Trophoblast cell (in vitro differentiated cells and primary cell): ENCODE results near the gene COL25A1.

Source experiments
- DNase-seq, 2 donors: peaks; one replicate each; pipeline ENCODE4 v3.0.0-alpha.2; 2016
- H2AFZ ChIP-seq: 2 replicates; pipeline ENCODE4 v1.6.1; 2013; ENCODE audit warnings: low read length, moderate library complexity, mild to moderate bottlenecking; ENCODE audit not compliant: insufficient read depth, poor library complexity
- H2AK5ac ChIP-seq: 2 replicates; pipeline ENCODE4 v1.6.1; 2013; ENCODE audit warnings: mild to moderate bottlenecking, low read length
- H2BK120ac ChIP-seq: 2 replicates; pipeline ENCODE4 v1.6.1; 2013; ENCODE audit warnings: low read length, mild to moderate bottlenecking, moderate library complexity; ENCODE audit not compliant: insufficient read depth, poor library complexity
- H2BK12ac ChIP-seq: 2 replicates; pipeline ENCODE4 v1.6.1; 2013; ENCODE audit warnings: mild to moderate bottlenecking, low read length, moderate library complexity
- H2BK5ac ChIP-seq: 2 replicates; pipeline ENCODE4 v1.6.1; 2013; ENCODE audit warnings: low read length, low read depth, moderate library complexity, mild to moderate bottlenecking; ENCODE audit not compliant: poor library complexity
- H3K14ac ChIP-seq: 2 replicates; pipeline ENCODE4 v1.6.1; 2013; ENCODE audit warnings: mild to moderate bottlenecking, low read length
- H3K18ac ChIP-seq: 2 replicates; pipeline ENCODE4 v1.6.1; 2013; ENCODE audit warnings: mild to moderate bottlenecking, low read length
- H3K23ac ChIP-seq: 2 replicates; pipeline ENCODE4 v1.6.1; 2013; ENCODE audit warnings: low read length
- H3K27ac ChIP-seq: 2 replicates; pipeline ENCODE4 v1.5.1; 2013; ENCODE audit warnings: low read depth, mild to moderate bottlenecking, inconsistent platforms, low read length, moderate library complexity
- H3K27me3 ChIP-seq: 2 replicates; pipeline ENCODE4 v1.6.1; 2013; ENCODE audit warnings: inconsistent platforms, mild to moderate bottlenecking, low read length, moderate library complexity; ENCODE audit not compliant: insufficient read depth
- H3K36me3 ChIP-seq, 2 experiments: 1 replicate in 1 of 2; 2 replicates in 1 of 2; pipeline ENCODE4 v1.6.1; 2013; ENCODE audit warnings: low read length in 2 of 2, mild to moderate bottlenecking in 2 of 2, moderate library complexity in 1 of 2; ENCODE audit not compliant: insufficient read depth in 2 of 2, control insufficient read depth in 1 of 2
- H3K4ac ChIP-seq: 2 replicates; pipeline ENCODE4 v1.6.1; 2013; ENCODE audit warnings: low read depth, mild to moderate bottlenecking, low read length, moderate library complexity
- H3K4me1 ChIP-seq, 2 experiments: 1 replicate in 1 of 2; 2 replicates in 1 of 2; pipeline ENCODE4 v1.6.1; 2013; ENCODE audit warnings: low read length in 2 of 2, mild to moderate bottlenecking in 2 of 2, moderate library complexity in 1 of 2; ENCODE audit not compliant: insufficient read depth in 2 of 2, control insufficient read depth in 1 of 2
- H3K4me2 ChIP-seq: 2 replicates; pipeline ENCODE4 v1.6.1; 2013; ENCODE audit warnings: inconsistent platforms, mild to moderate bottlenecking, low read length, moderate library complexity
- H3K4me3 ChIP-seq: 2 replicates; pipeline ENCODE4 v1.5.1; 2013; ENCODE audit warnings: mild to moderate bottlenecking, low read depth, low read length, inconsistent platforms
- H3K79me1 ChIP-seq: one replicate; pipeline ENCODE4 v1.6.1; 2013; ENCODE audit warnings: low read length
- H3K79me2 ChIP-seq: 2 replicates; pipeline ENCODE4 v1.6.1; 2013; ENCODE audit warnings: low read length, mild to moderate bottlenecking; ENCODE audit not compliant: control insufficient read depth, insufficient read depth, poor library complexity
- H3K9ac ChIP-seq: 2 replicates; pipeline ENCODE4 v1.6.1; 2013; ENCODE audit warnings: mild to moderate bottlenecking, low read length
- H3K9me3 ChIP-seq: 2 replicates; pipeline ENCODE4 v1.6.1; 2013; ENCODE audit warnings: low read depth, mild to moderate bottlenecking, control low read depth, inconsistent platforms, low read length; ENCODE audit not compliant: insufficient read depth
- H4K12ac ChIP-seq: 2 replicates; pipeline ENCODE4 v1.6.1; 2013; ENCODE audit warnings: low read depth, mild to moderate bottlenecking, low read length, moderate library complexity
- H4K8ac ChIP-seq: 2 replicates; pipeline ENCODE4 v1.6.1; 2013; ENCODE audit warnings: low read depth, mild to moderate bottlenecking, low read length, moderate library complexity
- H4K91ac ChIP-seq: one replicate; pipeline ENCODE4 v1.6.1; 2013; ENCODE audit warnings: low read depth, mild to moderate bottlenecking, low read length, moderate library complexity
- WGBS: extraction: QIAGEN DNeasy Blood & Tissue Kit; methylation state at CpG from one replicate; pipeline ENCODE4 v1.1.7; 2013; ENCODE audit warnings: missing lambda C conversion rate; ENCODE audit not compliant: insufficient read length, insufficient coverage; ENCODE audit errors: extremely low coverage; 5-methylcytosine and 5-hydroxymethylcytosine counted together

The COL25A1 gene

DNA sequence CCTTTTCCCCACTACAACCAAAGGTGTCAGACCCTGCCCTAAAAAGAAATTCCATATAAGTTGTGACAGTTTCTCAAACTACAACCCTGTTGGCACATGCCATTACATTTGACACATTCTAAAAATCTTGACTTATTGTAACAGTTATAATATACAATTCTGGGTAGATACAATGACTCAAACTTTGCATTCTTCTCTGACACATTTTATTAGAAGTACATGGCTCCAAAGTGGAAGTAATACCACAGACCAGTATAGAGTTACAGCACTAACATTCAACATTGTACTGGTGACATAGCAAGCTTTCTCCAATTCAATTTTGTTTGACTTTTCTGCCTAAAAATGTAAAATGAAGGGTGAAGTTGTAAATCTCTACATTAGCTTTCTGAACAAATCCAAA lies 343.0 kb downstream of the COL25A1 start:
- H3K14ac ChIP-seq = no peak overlapping the region
- no peaks in the 10 kb centered on the region for H3K9me3 ChIP-seq
- H3K4me3 ChIP-seq = no peak overlapping the region
- H4K8ac ChIP-seq = no peak overlapping the region
- H3K79me2 ChIP-seq = no peaks in the 10 kb centered on the region
- no peak overlapping the region for H3K9ac ChIP-seq
- H3K18ac ChIP-seq = no peak overlapping the region
- no peak overlapping the region for H2AK5ac ChIP-seq
- no peak overlapping the region for H2AFZ ChIP-seq
- no peak overlapping the region for H3K4ac ChIP-seq
- H4K12ac ChIP-seq = no peak overlapping the region
- H3K23ac ChIP-seq = no peak overlapping the region
- H3K27me3 ChIP-seq = no peaks in the 10 kb centered on the region
- H3K27ac ChIP-seq = no peak overlapping the region
- H4K91ac ChIP-seq = no peak overlapping the region
- no peaks in the 10 kb centered on the region for H3K4me1 ChIP-seq
- H3K4me2 ChIP-seq = no peak overlapping the region
- no peak overlapping the region for H2BK120ac ChIP-seq
- H2BK5ac ChIP-seq = no peak overlapping the region
- no peak for DNase-seq
- H2BK12ac ChIP-seq = no peak overlapping the region
- H3K79me1 ChIP-seq = no peaks in the 10 kb centered on the region
- no peaks in the 10 kb centered on the region for H3K36me3 ChIP-seq

GRCh38 chr4:108954880-108955279 lies 347.6 kb downstream of the COL25A1 start:
- no CpG with 5 or more reads among the region's 3 CpGs for WGBS
- H3K36me3 ChIP-seq = no peaks in the 10 kb centered on the region

DNA sequence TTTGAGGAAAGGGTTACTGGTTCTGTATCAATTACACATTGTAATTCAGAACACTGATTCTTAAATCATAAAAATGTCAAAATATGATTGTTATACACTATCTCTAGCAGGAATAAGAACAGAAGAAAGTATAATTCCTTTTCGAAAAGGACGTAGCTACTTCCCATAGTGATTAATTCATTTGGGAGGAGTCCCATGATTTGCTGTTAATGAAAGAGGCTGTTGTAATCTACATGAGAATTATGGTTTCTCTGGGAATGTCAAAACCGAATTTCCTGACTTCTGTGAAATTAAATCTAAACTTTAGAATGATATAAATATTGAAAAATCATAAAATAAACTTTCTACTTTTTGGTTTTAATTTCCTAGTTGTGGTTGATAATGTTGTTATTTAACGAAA lies 348.5 kb downstream of the COL25A1 start:
- no CpG with 5 or more reads among the region's 4 CpGs for WGBS
- peaks cover 0 to 4% of the 10 kb centered on the region in 2 experiments for H3K4me1 ChIP-seq
- no peak overlapping the region for H2AFZ ChIP-seq
- no peak overlapping the region for H3K9ac ChIP-seq
- H3K27ac ChIP-seq = no peak overlapping the region
- H3K79me2 ChIP-seq = no peaks in the 10 kb centered on the region
- no peak overlapping the region for H4K12ac ChIP-seq
- no peak overlapping the region for H3K4me2 ChIP-seq
- no peaks in the 10 kb centered on the region for H3K9me3 ChIP-seq
- no peak overlapping the region for H3K4me3 ChIP-seq
- no peak overlapping the region for H2AK5ac ChIP-seq
- no peak overlapping the region for H2BK12ac ChIP-seq
- no peak overlapping the region for H3K14ac ChIP-seq
- no peak overlapping the region for H3K18ac ChIP-seq
- no peak overlapping the region for H2BK5ac ChIP-seq
- no peak for DNase-seq
- H3K79me1 ChIP-seq = no peaks in the 10 kb centered on the region
- H4K91ac ChIP-seq = no peak overlapping the region
- no peaks in the 10 kb centered on the region for H3K27me3 ChIP-seq
- no peak overlapping the region for H4K8ac ChIP-seq
- no peak overlapping the region for H2BK120ac ChIP-seq
- no peak overlapping the region for H3K23ac ChIP-seq
- H3K4ac ChIP-seq = no peak overlapping the region
- H3K36me3 ChIP-seq = no peaks in the 10 kb centered on the region

More at GRCh38 chr4:108954880-108955279, 347.6 kb downstream of the COL25A1 start:
- Histone ChIP-seq H4K8ac (no peak overlapping the region), H3K4ac (no peak overlapping the region), H3K9me3 (no peaks in the 10 kb centered on the region), H3K27ac (no peak overlapping the region), H3K79me1 (no peaks in the 10 kb centered on the region), H3K23ac (no peak overlapping the region), H4K91ac (no peak overlapping the region), H2BK5ac (no peak overlapping the region), H3K4me1 (peaks cover 0 to 4% of the 10 kb centered on the region in 2 experiments), H2AK5ac (no peak overlapping the region), H2BK120ac (no peak overlapping the region), H3K27me3 (no peaks in the 10 kb centered on the region), H2BK12ac (no peak overlapping the region), H3K9ac (no peak overlapping the region), H3K79me2 (no peaks in the 10 kb centered on the region), H3K14ac (no peak overlapping the region), H2AFZ (no peak overlapping the region), H4K12ac (no peak overlapping the region), H3K4me3 (no peak overlapping the region), H3K4me2 (no peak overlapping the region), H3K18ac (no peak overlapping the region)
- DNase-seq = peak in 1 of 2 donors; percentile 68

DNA sequence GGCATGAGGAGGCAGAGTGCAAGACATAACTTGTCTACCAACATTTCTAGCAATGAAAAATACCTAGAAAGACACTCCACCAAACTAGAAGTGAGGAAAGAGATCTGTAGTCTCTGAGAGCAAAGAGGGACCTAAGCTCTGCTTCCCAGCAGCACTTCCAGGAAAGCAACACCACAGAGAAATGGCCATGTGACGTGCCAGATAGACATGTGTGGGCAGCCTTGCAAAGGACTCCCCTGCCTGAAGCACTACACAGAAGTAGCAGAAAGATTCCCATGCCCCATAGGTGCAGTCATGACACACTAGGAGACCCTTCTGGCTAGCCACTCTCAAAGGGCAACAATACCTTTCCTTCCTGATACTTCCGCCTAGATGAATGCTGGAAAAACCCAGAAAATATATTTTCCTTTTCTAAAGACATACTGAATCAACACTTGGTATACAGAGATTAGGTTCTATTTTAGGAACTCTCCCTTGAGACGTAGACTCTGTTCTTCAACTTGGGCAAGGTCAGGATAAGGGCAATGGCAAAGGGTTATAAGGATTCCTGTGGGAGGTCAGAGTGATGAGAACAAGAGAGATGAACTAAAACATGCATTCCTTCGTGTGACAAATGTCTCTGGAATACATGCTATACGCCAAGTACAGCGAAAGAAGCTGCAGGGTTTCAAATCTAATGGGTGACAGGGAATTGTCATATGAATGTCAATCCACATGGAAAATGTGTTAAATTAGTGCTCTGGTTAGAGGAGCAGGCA lies 352.1 kb downstream of the COL25A1 start:
- no peak overlapping the region for H3K4me2 ChIP-seq
- no peaks in the 10 kb centered on the region for H3K9me3 ChIP-seq
- no peak overlapping the region for H2BK5ac ChIP-seq
- H2BK120ac ChIP-seq = no peak overlapping the region
- H3K14ac ChIP-seq = no peak overlapping the region
- H4K8ac ChIP-seq = no peak overlapping the region
- no peak overlapping the region for H4K91ac ChIP-seq
- no peak overlapping the region for H3K23ac ChIP-seq
- peak in 1 of 2 donors; percentile 58 for DNase-seq
- H3K27me3 ChIP-seq = no peaks in the 10 kb centered on the region
- H3K9ac ChIP-seq = no peak overlapping the region
- H2BK12ac ChIP-seq = no peak overlapping the region
- no peak overlapping the region for H3K18ac ChIP-seq
- no peak overlapping the region for H3K27ac ChIP-seq
- H3K4me3 ChIP-seq = no peak overlapping the region
- H3K79me2 ChIP-seq = no peaks in the 10 kb centered on the region
- no peak overlapping the region for H2AFZ ChIP-seq
- H3K4me1 ChIP-seq = peaks cover 0 to 4% of the 10 kb centered on the region in 2 experiments
- H3K4ac ChIP-seq = no peak overlapping the region
- H3K79me1 ChIP-seq = no peaks in the 10 kb centered on the region
- H4K12ac ChIP-seq = no peak overlapping the region
- no peak overlapping the region for H2AK5ac ChIP-seq
- no CpG with 5 or more reads among the region's 6 CpGs for WGBS
- no peaks in the 10 kb centered on the region for H3K36me3 ChIP-seq
